NCI-H2107 treated with DMSO at 0.1 percent for 48 hours (cell line): Measurements from ENCODE around the gene RGMA.

ENCODE experiments used
- DNase-seq: peaks from one replicate; lab custom pipeline; 2025; ENCODE audit not compliant: unreplicated experiment; lab: John Stamatoyannopoulos, UW

Gene RGMA

DNA sequence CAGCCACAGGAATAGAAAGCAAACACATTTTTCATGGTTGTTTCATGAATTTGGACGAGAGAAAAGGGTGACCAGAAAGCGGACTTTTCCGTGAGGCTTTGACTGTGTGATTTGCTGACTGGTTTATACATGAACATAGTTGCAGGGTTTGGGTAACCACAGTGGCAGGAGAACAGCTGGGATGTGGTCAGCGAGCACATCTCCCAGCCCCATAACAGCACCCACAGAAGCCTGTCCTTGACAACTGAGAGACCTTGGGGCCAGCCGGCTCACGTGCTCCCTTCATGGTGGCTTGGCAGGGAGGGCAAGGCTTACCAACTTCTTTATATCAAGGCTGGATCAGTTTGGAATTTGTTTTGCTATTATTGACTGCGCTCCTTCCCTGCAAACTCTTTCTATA is 13.2 kb upstream of the RGMA start:
- DNase-seq: no peak

DNA sequence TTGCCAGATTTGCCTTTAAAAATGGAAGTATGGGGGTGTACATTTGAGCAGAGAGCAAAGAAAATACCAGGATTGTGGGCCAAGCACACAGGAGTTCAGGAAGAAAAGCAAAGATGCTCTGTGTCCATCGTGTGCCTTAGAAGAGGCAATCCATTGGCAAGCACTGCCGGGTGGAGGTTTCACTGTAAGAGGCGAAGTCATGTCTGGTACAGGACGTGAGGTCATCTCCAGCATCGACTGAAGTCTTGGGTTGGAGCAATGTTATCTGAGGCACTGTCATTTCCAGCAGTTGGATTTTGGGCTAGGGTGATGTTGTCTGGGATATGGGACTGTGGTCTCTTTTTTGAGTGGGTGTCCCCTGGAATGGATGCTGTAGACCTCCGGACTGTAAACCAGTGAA is 4.8 kb upstream of the RGMA start:
- DNase-seq: no peak

DNA sequence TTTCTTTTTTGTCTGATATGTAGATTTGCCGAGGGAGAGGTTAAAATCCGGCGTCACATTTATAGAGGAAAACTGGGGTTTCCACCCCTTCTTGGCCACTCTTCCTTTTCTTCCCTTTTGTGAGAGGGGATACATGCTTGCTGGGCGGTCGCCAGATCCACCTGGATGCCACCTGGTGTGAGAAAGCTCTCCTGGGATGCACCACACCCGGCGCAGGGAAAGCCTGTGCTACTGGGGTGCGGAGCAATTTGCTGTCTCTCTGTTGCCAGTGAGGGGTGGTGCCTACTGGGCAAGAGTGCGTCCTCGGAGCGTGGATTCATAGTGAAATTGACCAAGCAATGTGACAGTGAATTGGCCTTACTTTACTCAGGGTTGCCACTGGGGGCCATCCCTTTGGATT is 2.5 kb upstream of the RGMA start:
- no peak for DNase-seq

DNA sequence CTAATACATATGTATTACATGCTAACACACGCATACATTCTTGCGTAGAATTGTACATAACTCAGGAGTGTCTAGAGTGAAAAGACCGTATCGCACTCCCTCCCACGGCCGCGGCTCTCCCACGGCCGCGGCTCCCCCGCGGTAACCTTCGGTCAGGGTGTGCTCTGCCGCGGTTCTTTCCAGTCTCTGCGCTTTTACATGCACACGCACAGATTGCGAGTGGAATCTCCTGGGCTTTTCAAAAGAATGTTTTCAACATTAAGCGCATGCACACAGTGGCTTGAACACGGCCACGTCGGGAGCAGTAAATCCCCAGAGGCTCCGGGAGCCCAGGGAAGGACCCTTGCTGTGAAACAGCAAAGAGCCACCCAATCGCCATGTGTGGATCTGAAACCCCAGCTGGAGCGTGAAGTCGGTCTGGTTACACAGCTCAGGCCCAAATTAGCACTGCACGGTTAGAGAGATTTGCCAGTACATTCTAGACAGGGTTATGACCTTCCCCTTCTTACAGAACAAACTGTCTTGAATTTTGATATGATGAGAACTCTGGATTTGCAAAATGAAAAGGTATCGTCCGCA is 805 bp upstream of the RGMA start:
- no peak for DNase-seq

DNA sequence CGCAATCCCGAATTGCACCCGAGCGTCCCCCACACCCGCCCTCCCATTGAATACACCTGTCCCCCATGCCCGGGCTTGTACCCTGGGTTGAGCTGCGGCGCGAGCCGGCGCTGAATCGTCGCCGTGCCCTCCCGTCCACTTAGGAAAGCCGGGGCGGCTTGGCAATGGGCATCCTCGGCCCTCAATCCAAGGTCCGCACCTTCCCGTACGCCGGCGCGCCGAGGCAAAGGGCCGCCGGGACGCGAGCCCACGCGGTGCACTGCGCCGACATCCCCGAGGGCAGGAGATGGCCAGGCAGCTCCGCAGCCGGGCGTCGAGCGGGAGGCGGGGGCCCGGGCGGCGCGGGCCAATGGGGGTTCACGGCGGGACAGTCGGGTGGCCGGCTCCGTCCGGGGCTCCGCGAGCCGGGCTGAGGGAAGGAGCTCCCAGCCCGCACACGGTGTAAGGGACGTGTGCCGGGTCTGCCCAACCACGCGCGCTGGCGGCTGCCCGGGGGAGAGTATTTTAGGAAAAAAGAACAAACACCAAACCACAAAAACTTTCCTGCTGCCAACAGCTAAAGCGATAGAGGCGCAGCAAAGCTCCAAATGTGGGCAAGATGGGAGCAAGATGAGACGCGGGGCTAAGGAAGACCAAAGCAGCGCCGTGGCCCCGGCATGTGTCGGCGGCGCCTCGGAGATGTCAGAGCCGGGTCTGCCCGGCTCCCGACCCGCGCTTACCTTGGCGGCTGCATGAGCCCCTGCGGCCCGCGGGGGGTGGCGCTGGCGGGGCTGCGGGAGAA is 621 bp downstream of the RGMA start:
- no peak for DNase-seq

DNA sequence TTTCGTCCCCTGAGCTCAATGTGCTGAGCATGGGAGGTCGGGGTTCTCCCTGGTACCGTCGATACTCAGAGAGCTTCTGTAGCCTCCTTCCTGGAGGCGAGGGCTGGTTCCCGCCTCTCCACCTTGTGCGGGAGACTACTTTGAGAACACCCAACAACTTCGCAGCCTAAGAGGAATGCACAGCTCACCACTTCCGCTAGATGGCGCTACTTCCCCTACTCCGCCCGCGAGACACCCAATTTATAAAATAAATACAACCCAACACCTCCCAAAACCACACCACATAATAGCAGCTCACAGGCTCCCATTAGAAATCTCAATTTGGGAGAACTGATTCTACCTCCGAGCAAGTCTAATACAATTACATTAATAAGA is 1.2 kb downstream of the RGMA start:
- peak; percentile 40 for DNase-seq

DNA sequence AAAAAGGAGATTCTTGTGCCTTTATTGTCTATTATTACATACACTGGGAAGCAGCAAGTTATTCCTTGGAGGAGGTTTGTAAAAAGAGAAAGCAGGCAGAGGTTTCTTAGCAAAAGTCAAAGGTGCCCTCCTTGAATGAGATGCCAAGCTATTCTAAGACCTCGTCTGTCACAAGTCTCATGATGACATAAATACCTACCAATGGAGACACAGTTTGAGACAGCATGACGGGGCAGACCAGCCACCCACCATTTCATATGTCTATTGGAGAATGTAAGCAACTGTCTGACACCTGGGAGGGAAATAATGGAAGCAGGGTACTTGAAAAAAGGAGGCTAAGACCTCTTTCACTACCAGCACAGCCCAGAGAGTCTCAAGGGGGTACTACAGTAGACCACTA is 2.2 kb downstream of the RGMA start:
- DNase-seq: no peak

DNA sequence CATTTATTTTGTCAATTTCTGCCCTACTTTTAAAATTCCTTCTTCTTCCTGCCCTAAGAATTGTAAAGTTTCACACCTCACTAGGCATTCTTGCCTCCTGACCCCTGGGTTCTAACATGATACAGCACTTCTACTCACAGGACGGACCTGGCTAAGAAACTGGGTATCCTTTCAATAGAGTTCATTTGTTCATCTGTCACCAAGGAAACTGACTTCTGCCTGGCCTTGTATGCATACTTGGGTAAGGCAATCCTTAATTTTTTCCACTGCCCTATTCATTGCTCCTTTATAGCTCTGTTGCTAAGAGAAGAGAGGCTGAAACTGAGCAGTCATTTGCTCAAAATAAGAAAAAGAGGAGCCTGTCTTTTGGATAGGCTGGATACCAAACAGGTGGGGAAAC is 3.3 kb downstream of the RGMA start:
- no peak for DNase-seq

DNA sequence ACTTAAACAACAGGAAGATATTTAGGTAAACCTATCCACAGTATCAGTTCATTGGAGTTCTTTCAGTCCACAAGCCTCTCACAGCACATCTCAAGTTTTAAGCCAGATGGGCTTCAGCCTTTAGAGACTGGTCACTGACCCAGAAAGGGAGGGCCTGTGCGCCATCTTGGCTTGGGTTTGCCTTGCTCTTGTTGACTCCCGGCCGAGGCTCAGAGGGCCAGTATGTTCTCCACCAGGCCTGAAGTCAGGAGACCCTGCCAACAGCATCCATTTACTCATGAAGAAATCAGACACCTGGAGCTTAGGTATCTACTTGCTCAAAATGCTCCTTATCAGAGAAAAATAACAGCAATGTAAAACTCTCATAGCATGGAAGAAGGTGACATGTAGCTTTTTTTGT is 6.2 kb downstream of the RGMA start:
- no peak for DNase-seq

DNA sequence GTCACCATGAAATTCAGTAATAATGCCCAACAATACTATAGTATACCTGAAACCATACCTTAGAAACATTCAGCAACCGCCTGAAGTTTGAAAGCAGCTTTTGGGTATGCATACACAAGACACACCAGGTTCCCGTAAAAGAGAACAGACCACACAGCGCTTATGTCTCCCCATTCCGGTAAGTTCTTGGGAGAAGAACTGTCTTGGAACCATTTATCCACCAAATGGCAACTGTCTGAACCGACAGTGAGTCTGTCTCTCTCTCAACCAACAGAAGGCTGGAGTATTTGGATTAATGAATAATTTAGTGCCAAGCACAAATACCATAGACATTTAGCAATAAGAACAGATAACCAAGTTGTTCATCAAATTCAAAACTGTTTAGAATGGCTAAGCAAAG is 7.6 kb downstream of the RGMA start:
- no peak for DNase-seq

DNA sequence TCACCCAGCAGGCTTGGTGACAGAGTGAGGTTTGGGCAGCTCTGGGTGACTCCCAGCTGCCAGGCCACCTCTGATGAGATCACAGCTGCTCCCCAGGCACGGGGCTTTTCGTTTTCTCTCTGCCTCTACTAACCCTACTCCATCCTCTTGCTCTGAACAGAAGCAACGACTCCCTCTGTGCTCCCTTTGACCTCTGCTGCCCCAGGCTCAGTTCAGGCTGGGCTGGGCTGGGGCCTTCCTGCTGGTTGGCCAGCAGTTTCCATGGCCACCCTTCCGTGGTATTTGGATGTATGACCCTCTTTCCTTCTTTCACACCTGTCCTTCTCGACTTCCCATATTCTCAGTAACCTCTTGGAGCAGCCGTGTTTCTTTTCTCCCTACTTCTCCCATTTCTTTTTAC is 8.6 kb downstream of the RGMA start:
- no peak for DNase-seq

DNA sequence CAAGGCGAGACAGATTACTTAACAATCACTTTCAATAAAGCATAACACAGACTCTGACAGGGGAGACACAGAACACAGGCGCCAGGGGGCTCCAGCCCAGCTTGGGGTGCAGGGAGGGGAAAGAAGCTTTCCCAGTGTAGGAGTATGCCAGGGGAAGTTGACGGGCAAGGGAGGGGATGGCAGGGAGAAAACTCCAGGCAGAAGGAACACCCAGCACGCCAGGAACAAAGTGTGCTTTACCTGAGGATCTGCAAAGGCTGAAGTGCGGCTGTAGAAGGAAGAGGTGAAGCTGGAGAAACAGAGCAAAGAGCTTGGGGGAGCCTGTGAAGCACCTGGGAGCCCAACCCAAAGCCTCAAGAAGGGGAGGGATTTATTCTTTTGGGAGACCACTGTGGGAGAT is 12.1 kb downstream of the RGMA start:
- DNase-seq: no peak

DNA sequence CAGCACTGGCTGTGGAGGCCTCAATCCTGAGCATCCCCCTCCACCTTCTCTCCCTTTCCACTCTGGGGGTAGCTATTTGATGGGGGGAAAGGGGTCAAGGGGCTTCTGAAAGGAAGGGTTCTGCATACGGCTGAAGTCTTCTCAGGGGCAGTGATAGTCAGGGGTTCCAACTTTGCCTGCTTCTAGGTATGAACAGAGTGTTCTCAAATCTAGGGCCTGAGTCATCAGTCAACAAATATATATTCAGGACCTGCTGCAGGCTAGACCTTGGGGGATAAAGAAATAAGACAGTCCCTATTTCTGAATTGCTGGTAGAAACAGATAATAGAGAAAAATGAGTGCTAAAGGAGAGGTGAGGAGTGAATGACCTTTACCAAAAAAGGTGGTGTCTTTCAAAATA is 12.8 kb downstream of the RGMA start:
- DNase-seq: no peak

DNA sequence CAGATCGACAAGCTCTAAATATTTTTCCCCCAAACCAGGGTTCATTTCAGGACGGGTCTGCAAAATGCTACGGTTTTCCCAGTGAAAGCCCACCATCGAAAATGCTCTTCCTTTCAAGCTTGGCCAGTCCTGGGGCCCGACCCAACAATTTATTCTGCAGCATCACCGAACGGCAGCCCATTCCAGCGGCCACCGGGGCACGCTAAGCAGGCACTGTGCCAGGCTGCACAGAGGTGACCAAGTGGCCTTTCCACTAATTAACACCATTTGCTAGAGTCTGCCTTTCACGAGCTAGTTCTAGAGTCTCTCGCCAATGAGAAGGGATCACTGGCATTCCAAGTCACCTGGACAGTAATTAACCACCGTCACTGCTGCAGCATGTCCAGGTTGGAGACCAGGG is 14.4 kb downstream of the RGMA start:
- no peak for DNase-seq

DNA sequence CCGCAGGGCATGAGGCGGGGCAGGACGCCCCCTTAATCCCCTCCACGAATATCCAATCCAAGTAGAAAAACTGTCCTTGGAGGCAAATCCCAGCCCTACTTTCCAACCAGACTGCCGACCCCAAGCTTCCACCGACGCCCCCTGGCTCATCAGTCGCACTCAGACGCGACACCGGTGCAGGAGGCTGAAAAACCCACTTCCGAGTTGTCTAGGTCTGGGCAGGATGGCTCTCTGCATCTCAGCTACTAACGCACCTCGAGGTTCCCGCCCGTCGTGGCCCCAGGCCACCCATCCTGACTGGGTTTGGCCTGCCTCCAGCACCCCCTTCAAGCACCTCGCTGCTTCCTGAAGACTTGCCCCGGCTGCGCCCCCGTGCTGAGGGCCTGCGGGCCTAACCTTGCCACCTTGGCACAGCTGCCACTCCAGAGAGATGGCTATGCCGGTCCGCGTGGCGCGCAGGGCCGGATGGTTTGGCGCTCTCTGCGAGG is 15.5 kb downstream of the RGMA start:
- DNase-seq: no peak

DNA sequence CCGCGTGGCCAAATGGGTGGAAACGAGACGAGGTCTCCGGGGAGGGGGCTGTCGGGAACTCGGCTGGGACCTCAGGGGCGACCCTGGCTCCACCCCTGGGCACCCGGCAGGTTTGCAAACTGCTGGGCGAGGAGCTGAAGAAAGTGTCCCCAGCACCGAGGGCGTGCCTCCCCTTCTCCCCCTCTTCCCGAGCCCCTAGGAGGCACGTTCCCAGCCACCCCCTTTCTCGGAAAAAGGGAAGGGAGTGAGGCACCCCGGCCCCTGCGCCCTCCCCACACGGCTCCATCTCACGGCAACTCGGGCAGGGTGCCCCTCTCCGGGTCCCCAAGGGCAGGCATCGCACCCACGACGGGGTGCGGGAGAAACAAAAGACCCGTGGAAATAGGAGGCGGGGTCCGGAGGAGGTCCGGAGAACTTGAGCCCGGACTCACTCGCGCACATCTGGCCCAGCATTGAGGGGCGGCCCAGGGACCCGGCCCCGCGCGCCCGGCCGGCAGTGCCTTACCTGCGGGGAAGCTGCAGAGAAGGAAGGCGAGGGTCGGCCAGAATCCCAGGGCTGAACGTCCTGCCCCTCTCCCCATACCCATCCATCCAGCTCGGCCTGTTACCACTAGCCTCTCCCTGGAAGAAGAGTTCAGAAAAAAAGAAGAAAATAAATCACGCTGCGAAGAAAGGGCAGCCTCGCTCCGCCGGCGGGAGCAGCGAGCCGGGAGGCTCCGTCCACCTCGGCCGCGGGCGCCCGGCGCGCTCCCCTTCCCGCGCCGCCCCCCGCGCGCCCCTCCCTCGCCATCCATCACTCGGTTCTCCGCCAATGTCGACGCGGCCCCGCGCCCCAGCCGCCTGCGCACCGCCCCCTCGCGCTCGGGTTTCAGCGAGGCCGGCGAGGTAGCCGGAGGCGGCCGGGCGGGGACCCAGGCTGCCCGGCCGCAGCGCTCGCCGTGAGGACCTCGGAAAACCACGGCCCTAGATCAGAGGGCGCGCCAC is 16.3 kb downstream of the RGMA start:
- DNase-seq: no peak

DNA sequence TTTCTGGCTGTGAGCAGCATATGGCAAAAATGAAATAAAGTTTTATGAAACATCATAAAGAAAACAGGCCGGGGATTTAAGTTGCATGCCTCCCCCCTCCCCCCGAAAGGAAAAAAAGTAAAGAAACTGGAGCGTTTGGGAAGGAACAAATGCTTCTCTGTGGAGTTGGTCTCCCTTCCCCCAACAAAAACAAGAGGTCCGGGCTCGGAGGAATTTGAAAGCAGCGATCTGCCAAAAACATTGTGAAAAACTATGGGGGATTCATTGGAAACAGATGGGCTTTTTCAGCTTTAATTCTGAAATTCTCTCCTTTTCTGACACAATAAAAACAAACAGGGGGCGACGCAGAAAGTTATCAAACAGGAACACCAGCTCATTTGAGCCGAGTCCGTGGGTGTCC is 17.0 kb downstream of the RGMA start:
- no peak for DNase-seq

DNA sequence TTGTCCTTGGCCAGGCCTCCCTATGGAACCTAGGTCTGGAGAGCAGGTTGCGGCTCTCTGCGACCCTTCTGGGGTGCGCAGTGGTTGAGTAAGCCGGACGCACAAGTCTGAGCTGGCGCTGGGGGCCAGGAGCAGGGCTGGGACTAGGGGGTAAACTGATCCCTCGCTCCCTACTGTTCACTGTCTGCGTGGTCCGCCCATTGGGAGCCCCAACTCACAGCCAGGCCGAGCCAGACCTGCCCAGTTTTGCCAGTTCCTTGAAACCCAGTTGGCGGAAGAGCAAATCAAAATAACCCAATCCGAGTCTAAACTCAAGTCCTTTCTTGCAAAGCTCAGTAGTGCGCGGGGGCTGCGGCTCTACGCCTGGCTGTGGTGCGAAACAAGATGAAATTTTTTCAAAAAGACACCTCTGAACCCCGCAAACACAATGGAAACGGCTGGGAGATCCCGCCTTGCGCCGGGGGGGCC is 17.5 kb downstream of the RGMA start:
- no peak for DNase-seq

DNA sequence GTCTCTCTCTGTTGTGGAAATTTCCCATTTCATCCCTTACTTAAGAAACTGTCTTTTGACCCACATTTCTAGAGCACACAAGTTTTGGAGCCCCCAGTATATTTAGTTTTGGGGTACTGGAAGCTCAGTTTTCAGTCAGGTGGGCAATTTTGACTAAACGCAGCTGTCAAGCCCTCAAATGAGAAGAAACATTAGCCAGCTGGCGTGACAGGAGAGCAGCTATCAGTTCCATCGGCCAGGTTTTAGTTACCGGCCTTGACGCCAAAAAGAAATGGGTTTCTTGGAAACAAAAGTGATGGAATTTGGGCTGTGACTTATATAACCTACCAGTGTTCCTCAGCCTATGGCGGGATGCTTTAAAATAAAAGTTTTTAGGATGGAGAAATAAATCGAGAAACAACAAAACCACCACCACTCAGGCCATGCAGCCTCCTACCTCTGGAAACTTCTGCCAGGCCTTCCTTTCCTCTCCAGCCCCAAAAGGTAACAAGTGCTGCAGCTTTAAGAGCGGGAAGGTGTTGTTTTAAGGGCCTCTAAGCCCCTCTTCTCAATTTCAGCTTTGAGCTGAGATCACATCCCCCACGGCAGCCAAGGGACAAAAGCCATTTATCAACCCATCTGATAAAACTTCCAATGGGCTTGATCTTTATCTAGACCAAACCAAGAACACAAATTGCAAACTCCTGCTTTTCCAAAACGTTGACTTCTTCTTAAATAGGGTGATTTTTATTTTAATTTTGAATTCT is 18.3 kb downstream of the RGMA start:
- DNase-seq: no peak

DNA sequence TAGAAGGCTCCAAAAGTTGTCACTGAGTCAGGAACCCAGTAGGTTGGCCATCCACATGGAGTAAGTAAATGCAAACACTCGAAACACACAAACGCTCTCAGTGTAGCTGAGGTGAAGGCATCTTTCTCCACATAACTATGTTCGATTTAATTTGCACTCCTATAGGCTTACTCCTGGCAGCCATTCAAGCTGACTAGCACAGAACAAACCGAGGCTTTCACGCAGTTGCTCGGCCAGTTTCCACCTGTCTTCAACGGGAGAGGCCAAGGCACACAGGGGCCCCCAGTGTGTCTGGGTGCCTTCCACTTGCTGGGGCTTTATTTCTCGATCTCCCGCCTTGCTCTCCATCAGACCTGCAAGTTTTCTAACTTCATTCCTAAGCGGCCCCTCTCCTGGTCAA is 18.9 kb downstream of the RGMA start:
- no peak for DNase-seq

DNA sequence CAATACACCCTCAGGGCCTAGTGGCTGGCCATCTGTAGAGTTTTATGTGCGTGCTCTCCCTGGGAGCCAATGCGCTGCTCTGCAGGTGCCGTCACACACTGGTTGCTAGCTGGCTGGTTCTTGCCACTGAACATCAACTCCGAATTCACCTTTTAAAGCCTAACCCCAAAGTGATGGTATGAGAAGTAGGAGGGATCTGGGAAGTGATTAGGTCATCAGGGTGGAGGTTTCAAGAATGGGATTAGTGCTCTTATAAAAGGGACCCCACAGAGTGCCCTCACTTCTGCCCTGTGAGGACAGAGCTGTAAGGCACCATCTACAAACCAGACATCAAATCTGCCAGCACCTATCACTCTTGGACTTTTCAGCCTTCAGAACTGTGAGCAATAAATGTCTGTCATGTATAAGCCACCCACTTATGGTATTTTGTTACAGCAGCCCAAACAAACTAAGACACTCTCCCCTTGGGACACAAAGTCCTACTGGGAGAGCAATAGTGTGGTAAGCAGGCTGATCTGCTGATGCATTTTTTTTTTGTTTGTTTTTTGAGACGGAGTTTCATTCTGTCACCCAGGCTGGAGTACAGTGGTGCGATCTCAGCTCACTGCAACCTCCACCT is 20.3 kb downstream of the RGMA start:
- no peak for DNase-seq
